Smooth muscle cell (in vitro differentiated cells): ENCODE measurements around the gene EHD2. TPM values are rescaled to one million over a fixed set of nuclear protein-coding genes. Genes with fewer than 3 reads are reported as not detected.

ENCODE experiments used
- DNase-seq: peaks from one replicate; lab custom pipeline; 2025; ENCODE audit not compliant: unreplicated experiment; lab: John Stamatoyannopoulos, UW
- H2AFZ ChIP-seq: fragments of 200-600 bp; sonication (generic); 2 replicates; pipeline ENCODE4 v1.6.0; 2016; ENCODE audit warnings: antibody characterized with exemption, low read depth, mild to moderate bottlenecking
- H3F3A ChIP-seq: fragments of 200-600 bp; sonication (generic); 2 replicates; pipeline ENCODE4 v1.6.0; 2017; ENCODE audit warnings: antibody characterized with exemption, low read depth
- H3K27ac ChIP-seq: fragments of 200-600 bp; sonication (generic); 2 replicates; pipeline ENCODE4 v1.5.1; 2016; ENCODE audit warnings: low read depth, mild to moderate bottlenecking
- H3K27me3 ChIP-seq: fragments of 200-600 bp; sonication (generic); 2 replicates; pipeline ENCODE4 v1.6.1; 2016; ENCODE audit warnings: low read depth, mild to moderate bottlenecking
- H3K36me3 ChIP-seq: fragments of 200-600 bp; sonication (generic); 2 replicates; pipeline ENCODE4 v1.5.1; 2016; ENCODE audit warnings: low read depth
- H3K4me1 ChIP-seq: fragments of 200-600 bp; sonication (generic); 2 replicates; pipeline ENCODE4 v1.5.1; 2016; ENCODE audit warnings: low read depth
- H3K4me2 ChIP-seq: fragments of 200-600 bp; sonication (generic); 2 replicates; pipeline ENCODE4 v1.6.0; 2016; ENCODE audit warnings: mild to moderate bottlenecking
- H3K4me3 ChIP-seq: fragments of 200-600 bp; sonication (generic); 2 replicates; pipeline ENCODE4 v1.5.1; 2016; ENCODE audit warnings: mild to moderate bottlenecking
- H3K79me2 ChIP-seq: fragments of 200-600 bp; sonication (generic); 2 replicates; pipeline ENCODE4 v1.6.0; 2016; ENCODE audit warnings: low read depth, mild to moderate bottlenecking
- H3K9ac ChIP-seq: fragments of 200-600 bp; sonication (generic); 2 replicates; pipeline ENCODE4 v1.6.0; 2016; ENCODE audit warnings: low read depth
- H3K9me3 ChIP-seq: fragments of 200-600 bp; sonication (generic); replicated peaks from 2 replicates; pipeline ENCODE4 v1.5.1; 2016; ENCODE audit warnings: low read depth
- H4K20me1 ChIP-seq: fragments of 200-600 bp; sonication (generic); 2 replicates; pipeline ENCODE4 v1.6.0; 2016; ENCODE audit warnings: low read depth
- CTCF ChIP-seq: fragments of 200-600 bp; sonication (generic); IDR thresholded peaks from 2 replicates; pipeline ENCODE4 v1.5.1; 2017; ENCODE audit warnings: borderline replicate concordance, mild to moderate bottlenecking, antibody characterized with exemption; ENCODE audit not compliant: insufficient read depth, poor library complexity, severe bottlenecking
- WGBS: methylation state at CpG from one replicate; pipeline ENCODE4 v1.1.7; 2016; ENCODE audit warnings: low lambda C conversion rate; 5-methylcytosine and 5-hydroxymethylcytosine counted together
- polyA plus RNA-seq: library from polyadenylated mRNA; unstranded; fragments of >200 nt; fragmentation: Nextera tagmentation; extraction: Ambion mirVana; gene quantifications from 2 replicates; pipeline ENCODE4 v1.2.1, GENCODE V29; 2016
- total RNA-seq: library from RNA; depleted of rRNA; stranded (reverse); fragments of >200 nt; gene quantifications from 2 replicates; pipeline ENCODE4 v1.2.3, GENCODE V29; 2014

EHD2 gene
- total and polyA plus RNA-seq, 2 experiments from 2014 or later = 65.6 to 200 TPM

DNA sequence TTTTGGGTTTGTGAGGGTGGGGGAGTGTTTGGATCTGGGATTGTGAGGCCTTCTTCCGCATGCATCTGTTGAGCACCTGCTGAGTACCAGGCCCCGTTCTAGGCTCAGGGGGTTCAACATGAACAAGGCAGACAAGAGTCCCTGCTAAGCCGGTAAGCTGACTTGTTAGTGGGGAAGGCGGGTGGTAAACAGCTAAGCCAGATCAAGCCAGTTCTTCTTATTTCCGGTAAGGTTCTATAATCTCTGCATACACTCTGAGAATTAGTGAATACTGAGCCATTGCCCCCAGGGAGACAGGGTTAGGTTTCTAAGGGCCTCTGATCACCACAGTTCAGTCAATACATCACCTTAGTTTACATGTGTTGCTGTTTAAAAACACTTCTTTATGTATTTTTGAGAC lies 9.9 kb upstream of the EHD2 start:
- H3K4me3 ChIP-seq = no peak overlapping the region
- no peak overlapping the region for H2AFZ ChIP-seq
- peaks cover 24% of the 10 kb centered on the region for H4K20me1 ChIP-seq
- no peaks in the 10 kb centered on the region for H3F3A ChIP-seq
- no peaks in the 10 kb centered on the region for H3K79me2 ChIP-seq
- H3K4me2 ChIP-seq = no peak overlapping the region
- WGBS = 95% methylated on average over 5 of the region's 5 CpGs
- H3K36me3 ChIP-seq = no peaks in the 10 kb centered on the region
- DNase-seq = no peak
- no peak overlapping the region for H3K9ac ChIP-seq
- TF ChIP-seq CTCF = no peak
- no peak overlapping the region for H3K27ac ChIP-seq
- no peaks in the 10 kb centered on the region for H3K4me1 ChIP-seq
- H3K9me3 ChIP-seq = no peaks in the 10 kb centered on the region
- H3K27me3 ChIP-seq = no peaks in the 10 kb centered on the region

DNA sequence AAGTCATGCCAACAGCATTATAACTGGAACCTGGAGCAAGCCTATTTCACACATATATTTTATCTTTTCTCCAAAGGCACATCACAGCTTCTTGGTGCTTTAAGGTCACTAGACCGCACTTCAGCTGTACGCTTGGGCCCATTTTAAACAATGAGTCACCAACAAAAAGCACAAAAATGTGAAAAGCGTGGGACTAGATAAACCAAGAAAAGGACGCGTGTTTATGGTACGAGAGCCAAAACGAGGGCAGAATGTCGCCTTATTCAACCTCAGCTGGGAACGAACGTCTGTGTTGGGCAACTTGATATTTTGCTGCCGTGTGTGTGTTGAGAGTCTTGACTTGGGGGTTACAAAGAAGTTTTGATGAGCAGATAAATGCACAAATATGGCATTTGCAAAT lies 9.2 kb upstream of the EHD2 start:
- no peaks in the 10 kb centered on the region for H3K9me3 ChIP-seq
- no peak overlapping the region for H2AFZ ChIP-seq
- H3K9ac ChIP-seq = no peak overlapping the region
- H3K27ac ChIP-seq = no peak overlapping the region
- no peak overlapping the region for H3K4me2 ChIP-seq
- no peaks in the 10 kb centered on the region for H3K79me2 ChIP-seq
- H4K20me1 ChIP-seq = peaks cover 24% of the 10 kb centered on the region
- H3K27me3 ChIP-seq = no peaks in the 10 kb centered on the region
- TF ChIP-seq CTCF = no peak
- no peaks in the 10 kb centered on the region for H3K36me3 ChIP-seq
- WGBS = 70% methylated on average over 11 of the region's 11 CpGs
- DNase-seq = no peak
- no peaks in the 10 kb centered on the region for H3K4me1 ChIP-seq
- no peaks in the 10 kb centered on the region for H3F3A ChIP-seq
- H3K4me3 ChIP-seq = no peak overlapping the region

DNA sequence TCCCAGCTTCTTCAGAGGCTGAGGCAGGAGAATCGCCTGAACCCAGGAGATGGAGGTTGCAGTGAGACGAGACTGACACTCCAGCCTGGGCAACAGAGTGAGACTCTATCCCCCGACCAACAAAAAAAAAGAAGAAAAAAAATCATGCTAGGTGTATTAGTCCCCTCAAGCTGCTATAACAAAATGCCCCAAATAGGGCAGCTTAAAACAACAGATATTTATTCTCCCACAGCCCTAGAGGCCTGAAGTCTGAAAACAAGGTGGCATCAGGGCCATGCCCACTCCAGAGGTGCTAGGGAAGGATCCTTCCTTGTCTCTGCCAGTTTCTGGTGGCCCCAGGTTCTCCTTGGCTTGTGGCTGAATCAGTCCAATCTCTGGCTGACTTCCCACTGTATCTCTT lies 8.6 kb upstream of the EHD2 start:
- WGBS = 98% methylated on average over 3 of the region's 3 CpGs
- Histone ChIP-seq H3K4me2 (no peak overlapping the region), H3K9me3 (no peaks in the 10 kb centered on the region), H4K20me1 (peaks cover 20% of the 10 kb centered on the region), H3K79me2 (no peaks in the 10 kb centered on the region), H3K4me1 (no peaks in the 10 kb centered on the region), H2AFZ (no peak overlapping the region), H3K9ac (no peak overlapping the region), H3F3A (no peaks in the 10 kb centered on the region), H3K4me3 (no peak overlapping the region), H3K27ac (no peak overlapping the region), H3K27me3 (no peaks in the 10 kb centered on the region), H3K36me3 (no peaks in the 10 kb centered on the region)
- no peak for DNase-seq
- TF ChIP-seq CTCF = no peak

- Histone ChIP-seq H3K27ac (no peak overlapping the region), H2AFZ (no peak overlapping the region), H3K4me1 (no peaks in the 10 kb centered on the region), H3K79me2 (no peaks in the 10 kb centered on the region), H3K9me3 (no peaks in the 10 kb centered on the region), H3K36me3 (no peaks in the 10 kb centered on the region), H3K9ac (no peak overlapping the region), H3F3A (no peaks in the 10 kb centered on the region), H3K4me2 (no peak overlapping the region), H3K4me3 (no peak overlapping the region), H4K20me1 (peaks cover 15% of the 10 kb centered on the region), H3K27me3 (no peaks in the 10 kb centered on the region)
- peak; percentile 82 for TF ChIP-seq CTCF
- peak; percentile 15 for DNase-seq
- 28% methylated on average over 22 of the region's 22 CpGs for WGBS
Observed at GRCh38 chr19:47707135-47707925, 5.9 kb upstream of the EHD2 start.
